B cell (primary cell): ENCODE data around the gene SLC25A29. TPM values are rescaled to one million over a fixed set of nuclear protein-coding genes. Genes with fewer than 3 reads are reported as not detected.

ENCODE experiments used
- ATAC-seq: fragments of 200-7000 bp; cut with Tn5 transposase; one replicate; pipeline ENCODE4 v1.10.0; 2021; ENCODE audit warnings: low read depth, mild to moderate bottlenecking, moderate number of reproducible peaks, moderate library complexity
- CTCF ChIA-PET: fragments of 350-600 bp; sonication (Branson Sonifier 250); formaldehyde crosslinking; loops from one replicate; lab custom pipeline; 2021; ENCODE audit warnings: antibody characterized with exemption, inconsistent platforms; lab: Charles Lee
- POLR2A ChIA-PET: fragments of 350-600 bp; sonication (Branson Sonifier 250); formaldehyde crosslinking; loops from one replicate; lab custom pipeline; 2021; ENCODE audit warnings: antibody characterized with exemption; lab: Charles Lee
- DNase-seq: peaks from one replicate; pipeline ENCODE4 v3.0.0; 2013
- H2AFZ ChIP-seq: 2 replicates; pipeline ENCODE4 v1.6.1; 2012; ENCODE audit warnings: mild to moderate bottlenecking, low read depth, low read length; ENCODE audit not compliant: insufficient read depth, poor library complexity, severe bottlenecking
- H3K27ac ChIP-seq, 2 donors: 1 replicate in 1 of 2; 2 replicates in 1 of 2; pipeline ENCODE4 v1.5.1; 2012 to 2013; ENCODE audit warnings: low read length in 2 of 2, mild to moderate bottlenecking in 2 of 2, moderate library complexity in 1 of 2
- H3K27me3 ChIP-seq, 4 experiments: fragments of 200-600 bp in 1 of 4; sonication (generic) in 1 of 4; replicated peaks in 1 of 4; 1 replicate in 2 of 4; 2 replicates in 2 of 4; pipeline versions ENCODE4 v1.6.1 to v1.7.0; 2013 to 2016; ENCODE audit warnings: low read length in 3 of 4, mild to moderate bottlenecking in 2 of 4, mixed read lengths in 1 of 4, moderate library complexity in 1 of 4; ENCODE audit not compliant: insufficient read depth in 4 of 4, control insufficient read depth in 3 of 4; ENCODE audit errors: control extremely low read depth in 1 of 4
- H3K36me3 ChIP-seq, 2 experiments: replicated peaks in 1 of 2; 1 replicate in 1 of 2; 2 replicates in 1 of 2; pipeline versions ENCODE4 v1.6.1 to v1.7.1; 2013; ENCODE audit warnings: low read length in 1 of 2; ENCODE audit not compliant: insufficient read depth in 2 of 2, control insufficient read depth in 1 of 2; ENCODE audit errors: control extremely low read depth in 1 of 2, extremely low read depth in 1 of 2
- H3K4me1 ChIP-seq, 2 donors: fragments of 200-600 bp in 1 of 2; sonication (generic) in 1 of 2; 1 replicate in 1 of 2; 2 replicates in 1 of 2; pipeline versions ENCODE4 v1.5.1 to v1.6.1; 2013 to 2017; ENCODE audit warnings: low read length in 2 of 2; ENCODE audit not compliant: control insufficient read depth in 2 of 2, insufficient read depth in 2 of 2
- H3K4me2 ChIP-seq: replicated peaks from 2 replicates; pipeline ENCODE3; 2012; ENCODE audit warnings: mild to moderate bottlenecking, low read depth, low read length; ENCODE audit not compliant: poor library complexity, severe bottlenecking
- H3K4me3 ChIP-seq, 5 experiments: fragments of 200-600 bp in 1 of 5; sonication (generic) in 1 of 5; 1 replicate in 3 of 5; 2 replicates in 2 of 5; pipeline versions ENCODE4 v1.5.1 to v1.7.0; 2011 to 2016; ENCODE audit warnings: low read length in 4 of 5, mild to moderate bottlenecking in 4 of 5, low read depth in 2 of 5, control low read depth in 1 of 5, moderate library complexity in 1 of 5; ENCODE audit not compliant: insufficient read depth in 1 of 5; ENCODE audit errors: control extremely low read depth in 1 of 5, extremely low read depth in 1 of 5
- H3K79me2 ChIP-seq: fragments of 200-600 bp; sonication (generic); one replicate; pipeline ENCODE4 v1.6.0; 2016; ENCODE audit warnings: low read length; ENCODE audit not compliant: control insufficient read depth, insufficient read depth
- H3K9ac ChIP-seq: fragments of 200-600 bp; sonication (generic); 2 replicates; pipeline ENCODE4 v1.6.1; 2017; ENCODE audit warnings: mild to moderate bottlenecking, low read length, moderate library complexity
- H3K9me3 ChIP-seq, 3 donors: one replicate each; pipeline versions ENCODE4 v1.6.1 to v1.7.1; 2013; ENCODE audit warnings: low read length in 2 of 3; ENCODE audit not compliant: control insufficient read depth in 2 of 3, insufficient read depth in 1 of 3; ENCODE audit errors: control extremely low read depth in 1 of 3
- H4K20me1 ChIP-seq: 2 replicates; pipeline ENCODE4 v1.6.0; 2012; ENCODE audit warnings: mild to moderate bottlenecking, low read length; ENCODE audit not compliant: insufficient read depth, control insufficient read depth, poor library complexity, severe bottlenecking
- H3K27ac Mint-ChIP-seq: one replicate; pipeline ENCODE4 v1.8.0; 2021; ENCODE audit warnings: mixed read lengths
- H3K27me3 Mint-ChIP-seq: one replicate; pipeline ENCODE4 v1.8.0; 2021; ENCODE audit warnings: mixed read lengths
- H3K4me1 Mint-ChIP-seq: one replicate; pipeline ENCODE4 v1.8.0; 2021; ENCODE audit warnings: mixed read lengths
- H3K4me3 Mint-ChIP-seq: one replicate; pipeline ENCODE4 v1.8.0; 2021; ENCODE audit warnings: mixed read lengths
- H3K9me3 Mint-ChIP-seq: one replicate; pipeline ENCODE4 v1.8.0; 2022; ENCODE audit warnings: mixed read lengths; ENCODE audit not compliant: insufficient read depth
- EZH2 ChIP-seq: IDR thresholded peaks from 2 replicates; pipeline ENCODE4 v1.6.1; 2012; ENCODE audit warnings: borderline replicate concordance, low read depth, mild to moderate bottlenecking, moderate library complexity, low read length; ENCODE audit not compliant: insufficient read depth, poor library complexity, severe bottlenecking
- WGBS: methylation state at CpG from one replicate; pipeline ENCODE4 v1.1.5; 2013; ENCODE audit warnings: missing lambda C conversion rate; ENCODE audit not compliant: insufficient coverage; 5-methylcytosine and 5-hydroxymethylcytosine counted together
- intact Hi-C: fragments of 100-400 bp; cut with micrococcal nuclease; formaldehyde crosslinking; loops from one replicate; pipeline ENCODE4 v1.10.0; 2022
- polyA plus RNA-seq: library from polyadenylated mRNA; depleted of rRNA; stranded (reverse); fragments of >200 nt; gene quantifications from 2 replicates; pipeline ENCODE4 v1.2.3, GENCODE V29; 2012
- total RNA-seq, 2 donors: library from RNA; stranded (reverse); fragments of 120-200 nt in 1 of 2; gene quantifications; 1 replicate in 1 of 2; 2 replicates in 1 of 2; pipeline versions ENCODE4 v1.2.3 to v1.2.4, GENCODE V29; 2013 to 2022
- TF ChIP-seq, protein P1 (sequence below): fragments of 200-600 bp; IDR thresholded peaks from one replicate; pipeline ENCODE4 v1.8.0; 2022; ENCODE audit warnings: antibody characterized with exemption, mild to moderate bottlenecking

The SLC25A29 gene
- total and polyA plus RNA-seq, 2 donors (not counting 1 experiment from before 2014, with no cell fraction given) = 15.1 to 99.9 TPM

DNA sequence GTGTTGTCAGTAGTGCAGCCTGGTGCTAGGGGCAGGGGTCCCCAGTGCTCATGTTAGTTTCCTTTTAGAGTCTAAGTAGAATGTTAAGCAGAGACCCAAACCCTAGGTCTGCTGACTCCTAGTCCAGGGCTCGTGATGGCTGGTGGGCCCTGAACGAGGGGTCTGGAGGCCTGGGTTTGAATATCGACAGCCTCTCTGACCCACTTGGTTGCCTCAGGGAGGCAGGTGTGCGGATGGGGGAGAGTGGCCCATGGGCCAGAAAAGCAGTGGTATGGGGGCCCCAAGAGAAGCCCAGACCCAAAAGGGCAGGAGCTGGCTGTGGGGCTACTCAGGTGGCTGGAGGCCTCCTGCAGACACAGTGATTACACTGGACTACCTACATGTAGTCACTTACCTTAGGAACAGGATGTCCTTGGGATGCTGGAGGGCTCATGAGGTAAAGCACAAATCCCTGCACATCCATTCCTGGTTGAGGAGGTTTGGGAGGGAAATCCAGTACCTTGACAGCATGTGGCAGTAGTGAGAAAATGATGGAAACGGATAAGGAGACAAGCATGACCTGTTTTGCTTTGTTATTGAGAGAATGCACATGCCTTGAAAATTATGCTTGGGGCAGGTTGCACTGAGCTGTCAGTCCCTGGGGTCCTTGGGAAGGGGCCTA, 1.7 kb upstream of the SLC25A29 start:
- no peak overlapping the region for H3K27ac ChIP-seq
- peak overlapping the region; percentile 95 for H3K4me2 ChIP-seq
- no peak for DNase-seq
- ChIA-PET POLR2A (interaction anchor here (0.6 to 1.1 kb wide), 2 partner anchors 9 to 11 kb away, joined by 3 read pairs; no protein-coding TSS in a partner anchor), CTCF (interaction anchor here (0.8 to 1.5 kb wide), 5 partner anchors 8 to 70 kb away, joined by 3 to 5 read pairs (median 3); no protein-coding TSS in a partner anchor)
- H3K36me3 ChIP-seq = no peaks in the 10 kb centered on the region
- WGBS = 100% methylated on average over 4 of the region's 5 CpGs
- H3K9me3 Mint-ChIP-seq = no peaks in the 10 kb centered on the region
- peaks cover 31% of the 10 kb centered on the region for H3K4me1 Mint-ChIP-seq
- no peaks in the 10 kb centered on the region for H3K9me3 ChIP-seq
- H2AFZ ChIP-seq = no peak overlapping the region
- peaks cover 33 to 45% of the 10 kb centered on the region in 2 donors for H3K4me1 ChIP-seq
- no peaks in the 10 kb centered on the region for H3K27me3 Mint-ChIP-seq
- no peak overlapping the region for H3K9ac ChIP-seq
- intact Hi-C loops = loop anchor here (5.0 to 10.0 kb wide), 2 partner anchors 161 to 703 kb away; partner anchors contain the start of gene CCDC85C
- no peak for ATAC-seq
- H3K4me3 Mint-ChIP-seq = peak overlapping the region; percentile 88
- no peak overlapping the region for H3K4me3 ChIP-seq
- peaks cover 11% of the 10 kb centered on the region for H3K79me2 ChIP-seq
- TF ChIP-seq, protein P1, sequence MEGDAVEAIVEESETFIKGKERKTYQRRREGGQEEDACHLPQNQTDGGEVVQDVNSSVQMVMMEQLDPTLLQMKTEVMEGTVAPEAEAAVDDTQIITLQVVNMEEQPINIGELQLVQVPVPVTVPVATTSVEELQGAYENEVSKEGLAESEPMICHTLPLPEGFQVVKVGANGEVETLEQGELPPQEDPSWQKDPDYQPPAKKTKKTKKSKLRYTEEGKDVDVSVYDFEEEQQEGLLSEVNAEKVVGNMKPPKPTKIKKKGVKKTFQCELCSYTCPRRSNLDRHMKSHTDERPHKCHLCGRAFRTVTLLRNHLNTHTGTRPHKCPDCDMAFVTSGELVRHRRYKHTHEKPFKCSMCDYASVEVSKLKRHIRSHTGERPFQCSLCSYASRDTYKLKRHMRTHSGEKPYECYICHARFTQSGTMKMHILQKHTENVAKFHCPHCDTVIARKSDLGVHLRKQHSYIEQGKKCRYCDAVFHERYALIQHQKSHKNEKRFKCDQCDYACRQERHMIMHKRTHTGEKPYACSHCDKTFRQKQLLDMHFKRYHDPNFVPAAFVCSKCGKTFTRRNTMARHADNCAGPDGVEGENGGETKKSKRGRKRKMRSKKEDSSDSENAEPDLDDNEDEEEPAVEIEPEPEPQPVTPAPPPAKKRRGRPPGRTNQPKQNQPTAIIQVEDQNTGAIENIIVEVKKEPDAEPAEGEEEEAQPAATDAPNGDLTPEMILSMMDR = no peak
- no peak for TF ChIP-seq EZH2
- H3K27me3 ChIP-seq = peaks cover 0 to 3% (median 0%) of the 10 kb centered on the region in 4 experiments
- peak overlapping the region; percentile 26 for H3K27ac Mint-ChIP-seq
- H4K20me1 ChIP-seq = no peaks in the 10 kb centered on the region
